ENCODE results near the gene NAALADL2. TPM values are rescaled to one million over a fixed set of nuclear protein-coding genes. Genes with fewer than 3 reads are reported as not detected.

Gene NAALADL2
- total and polyA plus RNA-seq, 2 of the 8 experiments (the other 6 are each of a cell fraction or from before 2014, with no cell fraction given): 0.12 to 0.22 TPM

- TF ChIP-seq SRF (IDR thresholded peaks at IDR 0.05; ENCODE audit: low read depth, low read length) (no peak), EP300 (IDR thresholded peaks at IDR 0.05; ENCODE audit: borderline replicate concordance in 1 of 2, low read depth in 2 of 2, low read length in 2 of 2) (no peak), JUND (IDR thresholded peaks at IDR 0.05; ENCODE audit: low read length) (no peak), GABPA (IDR thresholded peaks at IDR 0.05; ENCODE audit: borderline replicate concordance, insufficient read depth, low read length) (no peak), CBX8 (IDR thresholded peaks at IDR 0.05; ENCODE audit: borderline replicate concordance, low read depth, low read length) (no peak)
Observed at GRCh38 chr3:174857301-174857700, 1.8 kb upstream of the NAALADL2 start (continued).
